Measurements from ENCODE around the gene COL23A1. TPM values are rescaled to one million over a fixed set of nuclear protein-coding genes. Genes with fewer than 3 reads are reported as not detected.

The COL23A1 gene
- total and polyA plus RNA-seq, 2 of the 8 experiments (the other 6 are each of a cell fraction or from before 2014, with no cell fraction given), result 3.1 to 4.7 TPM

DNA sequence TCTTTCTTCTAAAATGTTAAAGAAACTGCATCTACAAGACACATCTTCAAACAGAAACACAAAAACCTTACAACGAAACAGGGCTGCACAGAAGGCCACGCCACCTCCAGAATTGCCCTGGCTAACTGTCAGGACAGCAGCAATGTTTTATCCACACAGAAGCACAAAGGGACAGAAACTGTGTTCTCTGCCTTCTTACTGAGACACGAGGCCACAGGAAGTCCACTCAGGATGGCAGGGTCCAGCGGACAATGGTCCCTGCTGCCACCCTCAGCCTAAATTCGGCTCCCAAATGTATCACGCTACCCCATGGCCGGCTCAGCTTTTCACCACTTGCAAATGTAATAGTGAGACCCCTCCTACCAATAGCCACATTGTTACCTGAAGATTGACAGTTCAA lies 197.8 kb downstream of the COL23A1 start:
- Histone ChIP-seq H2BK15ac (ENCODE audit: low read length) (peak overlapping the region; percentile 92; the same call in 1 of the 2 replicates), H3K9me3 (ENCODE audit: insufficient read depth in 2 of 2, low read depth in 1 of 2, low read length in 1 of 2) (no peaks in the 10 kb centered on the region), H3K36me3 (ENCODE audit: control insufficient read depth in 2 of 4, insufficient read depth in 4 of 4, low read length in 3 of 4) (no peaks in the 10 kb centered on the region), H2AK5ac (ENCODE audit: low read depth, low read length) (no peak overlapping the region), H4K91ac (replicated peaks; ENCODE audit: insufficient read length, low read length) (no peak overlapping the region), H4K8ac (ENCODE audit: extremely low read depth, insufficient read depth, low read length) (no peak overlapping the region), H3K18ac (ENCODE audit: extremely low read depth, low read length) (no peak overlapping the region), H4K5ac (ENCODE audit: insufficient read length, low read depth, low read length) (no peak overlapping the region), H3K79me2 (ENCODE audit: control insufficient read depth in 1 of 2, insufficient read depth in 2 of 2, low read length in 2 of 2) (no peaks in the 10 kb centered on the region), H2AFZ (ENCODE audit: low read length) (no peak overlapping the region), H2BK20ac (ENCODE audit: low read length) (no peak overlapping the region), H4K20me1 (replicated peaks in 1 of 2; ENCODE audit: control insufficient read depth in 1 of 2, insufficient read depth in 2 of 2, low read length in 2 of 2) (peaks cover 0 to 2% of the 10 kb centered on the region in 2 experiments), H3K4me1 (replicated peaks in 1 of 4; ENCODE audit: control insufficient read depth in 3 of 4, insufficient read depth in 4 of 4, low read length in 3 of 4) (peaks cover 0 to 10% (median 4%) of the 10 kb centered on the region in 4 experiments; a peak in 5 of 7 replicates), H2BK12ac (ENCODE audit: low read depth, low read length) (no peak overlapping the region), H3K4ac (replicated peaks; ENCODE audit: insufficient read length, low read depth, low read length) (no peak overlapping the region), H3K14ac (ENCODE audit: insufficient read length) (no peak overlapping the region), H3K4me2 (ENCODE audit: insufficient read depth in 1 of 2, low read depth in 2 of 2, low read length in 2 of 2) (no peak overlapping the region), H3K27ac (ENCODE audit: low read depth, low read length) (no peak overlapping the region), H3K23ac (ENCODE audit: insufficient read length) (no peak overlapping the region), H2BK120ac (replicated peaks; ENCODE audit: low read depth, low read length) (no peak overlapping the region), H3K56ac (replicated peaks; ENCODE audit: insufficient read length, low read depth, low read length) (no peak overlapping the region), H2BK5ac (ENCODE audit: low read depth, low read length) (no peak overlapping the region), H3K9ac (replicated peaks in 1 of 4; ENCODE audit: extremely low read depth in 1 of 4, low read depth in 3 of 4, low read length in 3 of 4) (no peak overlapping the region), H3K4me3 (ENCODE audit: extremely low read depth in 1 of 4, insufficient read depth in 2 of 4, low read depth in 3 of 4, low read length in 4 of 4) (no peak overlapping the region), H3K23me2 (ENCODE audit: low read depth, low read length) (no peaks in the 10 kb centered on the region), H3K27me3 (replicated peaks in 1 of 4; ENCODE audit: control insufficient read depth in 3 of 4, extremely low read depth in 1 of 4, insufficient read depth in 3 of 4, low read length in 3 of 4) (no peaks in the 10 kb centered on the region), H3K79me1 (ENCODE audit: low read depth, low read length) (peaks cover 4% of the 10 kb centered on the region; the same call in 1 of the 2 replicates)
- ChIA-PET CTCF (ENCODE audit: partially characterized antibody) (no interaction called here), POLR2A (ENCODE audit: partially characterized antibody) (interaction anchor here (0.5 kb wide), 1 partner anchor 107 kb away, joined by 4 read pairs; no protein-coding TSS in a partner anchor)
- 90% methylated on average over 7 of the region's 7 CpGs; no CpG with 5 or more reads in 1 of the 2 experiments for WGBS, 2 experiments (ENCODE audit: extremely low coverage in 1 of 2, insufficient coverage in 1 of 2, insufficient read length in 1 of 2, insufficient replicate concordance in 2 of 2, low coverage in 1 of 2, low lambda C conversion rate in 2 of 2, missing lambda C conversion rate in 1 of 2)
- TF ChIP-seq SUZ12 (IDR thresholded peaks at IDR 0.05; ENCODE audit: low read length) (no peak), TEAD4 (IDR thresholded peaks at IDR 0.05; ENCODE audit: low read depth, low read length) (no peak)
- FAIRE-seq, result no peak
- DNase-seq (ENCODE audit: low read depth in 1 of 2, low spot score in 2 of 2), result no peak

All from H1 (cell line).